HepG2 (cell line): ENCODE data around the gene DEGS1. TPM values are rescaled to one million over a fixed set of nuclear protein-coding genes. Genes with fewer than 3 reads are reported as not detected.
A peak's percentile ranks its signal among the peaks of the same experiment; 100 is the strongest.

ENCODE experiments used
- ATF4 ChIP-seq, 2 experiments: fragments of 450-650 bp in 1 of 2; sonication (generic) in 1 of 2; formaldehyde crosslinking; IDR thresholded peaks; 2 replicates each; pipeline versions ENCODE4 v1.5.0 to v1.8.0; 2020 to 2022; ENCODE audit warnings: mild to moderate bottlenecking in 1 of 2, missing genetic modification reagents in 1 of 2
- CHCHD3 ChIP-seq: sonication (generic); formaldehyde crosslinking; IDR thresholded peaks from 2 replicates; pipeline ENCODE4 v1.8.0; 2022; ENCODE audit warnings: mild to moderate bottlenecking, missing genetic modification reagents, moderate library complexity
- GABPA ChIP-seq, 2 experiments: IDR thresholded peaks; 2 replicates each; pipeline ENCODE4 v1.6.1; 2011 to 2016; ENCODE audit warnings: low read depth in 2 of 2, low read length in 1 of 2, missing biosample characterization in 1 of 2, missing genetic modification characterization in 1 of 2
- HNRNPLL ChIP-seq: fragments of 200-400 bp; formaldehyde crosslinking; IDR thresholded peaks from 2 replicates; pipeline ENCODE4 v1.6.1; 2017; ENCODE audit warnings: mild to moderate bottlenecking, low read depth, low read length; ENCODE audit not compliant: poor library complexity, severe bottlenecking
- SOX6 ChIP-seq, 2 experiments: fragments of 450-650 bp in 1 of 2; sonication (generic) in 1 of 2; formaldehyde crosslinking in 1 of 2; IDR thresholded peaks; 2 replicates each; pipeline versions ENCODE4 v1.4.0 to v1.6.1; 2017 to 2020; ENCODE audit warnings: antibody characterized with exemption in 1 of 2, mild to moderate bottlenecking in 1 of 2, missing genetic modification reagents in 1 of 2
- ZFP37 ChIP-seq: sonication (generic); formaldehyde crosslinking; IDR thresholded peaks from 2 replicates; pipeline ENCODE4 v1.4.0; 2020; ENCODE audit warnings: missing genetic modification reagents, borderline replicate concordance
- ZFYVE20 ChIP-seq: sonication (generic); formaldehyde crosslinking; IDR thresholded peaks from 2 replicates; pipeline ENCODE4 v1.8.0; 2023; ENCODE audit warnings: low read depth, mild to moderate bottlenecking, moderate library complexity, missing genetic modification reagents, borderline replicate concordance
- ZHX2 ChIP-seq, 2 experiments: sonication (generic) in 1 of 2; formaldehyde crosslinking in 1 of 2; IDR thresholded peaks; 2 replicates each; pipeline versions ENCODE4 v1.6.1 to v1.9.0; 2014 to 2022; ENCODE audit warnings: antibody characterized with exemption in 1 of 2, borderline replicate concordance in 1 of 2, inconsistent platforms in 1 of 2, low read depth in 1 of 2, missing genetic modification reagents in 1 of 2
- ZMAT5 ChIP-seq: sonication (generic); formaldehyde crosslinking; IDR thresholded peaks from 2 replicates; pipeline ENCODE4 v1.5.0; 2020; ENCODE audit warnings: mild to moderate bottlenecking, low read depth, missing genetic modification reagents, borderline replicate concordance
- ZNF574 ChIP-seq: sonication (generic); formaldehyde crosslinking; IDR thresholded peaks from 2 replicates; pipeline ENCODE4 v1.4.0; 2020; ENCODE audit warnings: missing genetic modification reagents
- ZNF678 ChIP-seq: sonication (generic); formaldehyde crosslinking; IDR thresholded peaks from 2 replicates; pipeline ENCODE4 v1.4.0; 2020; ENCODE audit warnings: mild to moderate bottlenecking, missing genetic modification reagents
- ZSCAN30 ChIP-seq: sonication (generic); formaldehyde crosslinking; IDR thresholded peaks from 2 replicates; pipeline ENCODE4 v1.5.0; 2020; ENCODE audit warnings: mild to moderate bottlenecking, missing genetic modification reagents
- ZXDC ChIP-seq: sonication (generic); formaldehyde crosslinking; IDR thresholded peaks from 2 replicates; pipeline ENCODE4 v1.5.0; 2020; ENCODE audit warnings: mild to moderate bottlenecking, missing genetic modification reagents
- polyA plus RNA-seq, 8 experiments: library from polyadenylated mRNA; depleted of rRNA in 3 of 8; stranded (reverse) in 7 of 8; unstranded in 1 of 8; fragments of >200 nt; fragmentation: Illumina TruSeq in 4 of 8; extraction: Trizol in 4 of 8; gene quantifications; 2 replicates each; pipeline versions ENCODE4 v1.2.1 to v1.2.3, GENCODE V29; 2011 to 2016; ENCODE audit warnings: low read depth in 4 of 8, missing spikeins in 1 of 8, mixed read lengths in 1 of 8; ENCODE audit not compliant: insufficient read depth in 1 of 8
- total RNA-seq, 5 experiments: library from RNA; depleted of rRNA; stranded (reverse); fragments of >200 nt; fragmentation: Illumina TruSeq; extraction: Trizol; gene quantifications; 2 replicates each; pipeline ENCODE4 v1.2.3, GENCODE V29; 2016; ENCODE audit warnings: low read depth in 1 of 5

DEGS1 gene
- total and polyA plus RNA-seq, 2 of the 13 experiments (the other 11 are each of a cell fraction or from before 2014, with no cell fraction given) = 18.1 to 35.9 TPM

GRCh38 chr1:224182866-224183590 lies at the start of gene DEGS1 (continued):
- TF ChIP-seq ZMAT5 (CRISPR knock-in tag) (no peak), ZFP37 (no peak), ATF4 (CRISPR knock-in tag; IDR thresholded peaks at IDR 0.05) (peak in 1 of 2 experiments; percentile 60; a peak in 1 of 4 replicates), ZXDC (CRISPR knock-in tag) (0 out of 2 replicates have a peak, but pooled peaks have one; percentile 47), ZSCAN30 (CRISPR knock-in tag) (no peak), HNRNPLL (peak; percentile 84), ZHX2 (IDR thresholded peaks at IDR 0.05; ENCODE audit: low read depth) (no peak), ZHX2 (CRISPR knock-in tag; IDR thresholded peaks at IDR 0.05; ENCODE audit: borderline replicate concordance) (no peak; the same call in 1 of the 2 replicates), ZFYVE20 (CRISPR knock-in tag) (peak; percentile 64; the same call in 1 of the 2 replicates), GABPA (IDR thresholded peaks at IDR 0.05; ENCODE audit: low read depth, low read length) (no peak), GABPA (CRISPR knock-in tag; IDR thresholded peaks at IDR 0.05; ENCODE audit: low read depth) (no peak), SOX6 (IDR thresholded peaks at IDR 0.05) (no peak), SOX6 (CRISPR knock-in tag; IDR thresholded peaks at IDR 0.05) (no peak), ZNF678 (CRISPR knock-in tag) (no peak), ZNF574 (CRISPR knock-in tag) (peak; percentile 65; the same call in 1 of the 2 replicates), CHCHD3 (CRISPR knock-in tag) (no peak; the same call in 1 of the 2 replicates)
